Fibroblast of pulmonary artery (primary cell): ENCODE results near the gene CLCN7.
"Not testable (repeated sequence)": the region's sequence is repeated elsewhere in the genome, so short reads cannot be mapped to it uniquely, and the experiment has no call there.

Experiments
- DNase-seq: peaks from one replicate; pipeline ENCODE4 v3.0.0-alpha.2; 2010; ENCODE audit warnings: low read depth
- H3K4me3 ChIP-seq: replicated peaks from 2 replicates; pipeline ENCODE4 v1.5.1; 2011; ENCODE audit warnings: low read depth, mild to moderate bottlenecking, control low read depth, low read length, moderate library complexity
- TF ChIP-seq, protein P1 (sequence below): IDR thresholded peaks from 2 replicates; pipeline ENCODE4 v1.5.1; 2011; ENCODE audit warnings: mild to moderate bottlenecking, control low read depth, low read length, inconsistent platforms; ENCODE audit errors: missing control alignments

The CLCN7 gene

DNA sequence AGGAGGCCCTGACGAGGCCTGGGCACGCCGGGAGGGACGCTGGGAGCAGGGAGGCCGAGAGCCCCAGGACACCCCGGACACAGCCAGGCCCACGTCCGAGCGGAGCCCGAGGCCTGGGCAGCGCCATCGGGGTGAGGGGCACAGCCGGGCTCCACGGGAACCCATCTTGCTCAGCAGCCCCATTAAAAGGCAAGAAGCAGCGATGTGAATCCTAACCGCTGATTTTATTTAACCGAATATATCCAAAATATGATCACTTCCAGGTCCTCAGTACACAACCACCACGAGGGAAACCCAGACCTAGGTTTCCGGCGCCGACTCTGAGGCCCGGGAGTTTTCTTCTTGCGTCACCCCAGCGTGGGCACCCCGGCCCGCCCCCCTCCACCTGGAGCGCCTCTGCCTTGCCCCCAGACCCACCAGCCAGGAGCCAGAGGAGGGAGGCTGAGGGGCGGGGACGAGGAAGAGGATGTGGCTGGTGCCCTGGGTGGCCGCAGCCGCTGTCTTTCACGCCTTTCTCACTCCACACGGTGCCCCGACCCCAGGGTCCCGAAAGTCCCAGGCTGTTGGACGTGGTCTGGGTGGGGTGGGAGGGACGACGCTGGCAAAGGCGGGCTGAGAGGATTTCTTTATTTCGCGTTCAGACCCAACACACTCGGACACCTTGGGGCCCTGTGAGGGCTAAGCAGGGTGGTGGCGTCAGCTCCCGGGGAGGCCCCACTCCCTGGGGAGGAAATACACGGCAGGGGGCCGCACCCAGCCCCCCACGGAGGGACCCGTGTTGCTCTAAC, 29.9 kb downstream of the CLCN7 start:
- no peak overlapping the region for H3K4me3 ChIP-seq
- TF ChIP-seq, protein P1, sequence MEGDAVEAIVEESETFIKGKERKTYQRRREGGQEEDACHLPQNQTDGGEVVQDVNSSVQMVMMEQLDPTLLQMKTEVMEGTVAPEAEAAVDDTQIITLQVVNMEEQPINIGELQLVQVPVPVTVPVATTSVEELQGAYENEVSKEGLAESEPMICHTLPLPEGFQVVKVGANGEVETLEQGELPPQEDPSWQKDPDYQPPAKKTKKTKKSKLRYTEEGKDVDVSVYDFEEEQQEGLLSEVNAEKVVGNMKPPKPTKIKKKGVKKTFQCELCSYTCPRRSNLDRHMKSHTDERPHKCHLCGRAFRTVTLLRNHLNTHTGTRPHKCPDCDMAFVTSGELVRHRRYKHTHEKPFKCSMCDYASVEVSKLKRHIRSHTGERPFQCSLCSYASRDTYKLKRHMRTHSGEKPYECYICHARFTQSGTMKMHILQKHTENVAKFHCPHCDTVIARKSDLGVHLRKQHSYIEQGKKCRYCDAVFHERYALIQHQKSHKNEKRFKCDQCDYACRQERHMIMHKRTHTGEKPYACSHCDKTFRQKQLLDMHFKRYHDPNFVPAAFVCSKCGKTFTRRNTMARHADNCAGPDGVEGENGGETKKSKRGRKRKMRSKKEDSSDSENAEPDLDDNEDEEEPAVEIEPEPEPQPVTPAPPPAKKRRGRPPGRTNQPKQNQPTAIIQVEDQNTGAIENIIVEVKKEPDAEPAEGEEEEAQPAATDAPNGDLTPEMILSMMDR, result no peak
- DNase-seq, result no peak

DNA sequence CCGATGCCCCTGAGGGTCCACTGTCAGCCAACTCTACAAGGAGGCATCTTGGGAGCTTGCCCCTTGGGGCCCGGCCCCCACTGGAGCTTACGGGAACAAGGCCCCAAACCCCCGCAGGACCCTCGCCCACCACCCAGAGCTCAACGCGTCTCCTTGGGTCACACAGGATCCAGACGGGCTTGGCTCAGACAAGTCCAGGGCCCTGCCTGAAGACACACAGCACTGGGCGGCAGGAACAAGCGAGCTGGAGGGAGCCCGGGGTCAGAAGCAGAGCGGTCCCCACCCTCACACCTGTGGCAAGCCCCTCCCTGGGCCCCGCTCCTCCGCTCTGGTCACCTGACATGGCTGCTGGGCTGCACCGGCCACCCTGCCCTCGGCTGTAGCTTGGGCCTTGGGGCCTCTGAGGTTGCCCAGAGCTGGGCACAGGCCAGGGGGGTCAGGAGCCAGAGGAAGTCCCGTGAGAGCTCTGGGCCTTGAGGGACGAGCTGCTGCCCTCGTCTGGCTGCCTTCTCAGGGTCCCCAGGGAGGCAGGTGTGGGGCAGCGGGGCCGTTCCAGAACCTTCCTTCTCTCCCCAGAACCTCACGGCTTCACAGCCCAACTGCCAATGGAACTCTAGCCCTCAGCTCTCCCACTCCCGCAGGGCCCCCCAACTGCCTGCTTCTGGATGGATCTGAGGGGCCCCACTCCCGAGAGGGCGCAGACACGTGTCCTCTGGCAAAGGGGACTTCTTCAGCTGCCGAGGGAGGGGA, 30.7 kb downstream of the CLCN7 start, which contains the start of gene CCDC154:
TSS of gene CCDC154 (minus strand) at position 577 of the 750 bp plus-strand sequence. CDS start at position 343, 234 bp downstream.
- no peak within 1 kb of the TSS for H3K4me3 ChIP-seq
- no peak for DNase-seq
- TF ChIP-seq, protein P1, result no peak

DNA sequence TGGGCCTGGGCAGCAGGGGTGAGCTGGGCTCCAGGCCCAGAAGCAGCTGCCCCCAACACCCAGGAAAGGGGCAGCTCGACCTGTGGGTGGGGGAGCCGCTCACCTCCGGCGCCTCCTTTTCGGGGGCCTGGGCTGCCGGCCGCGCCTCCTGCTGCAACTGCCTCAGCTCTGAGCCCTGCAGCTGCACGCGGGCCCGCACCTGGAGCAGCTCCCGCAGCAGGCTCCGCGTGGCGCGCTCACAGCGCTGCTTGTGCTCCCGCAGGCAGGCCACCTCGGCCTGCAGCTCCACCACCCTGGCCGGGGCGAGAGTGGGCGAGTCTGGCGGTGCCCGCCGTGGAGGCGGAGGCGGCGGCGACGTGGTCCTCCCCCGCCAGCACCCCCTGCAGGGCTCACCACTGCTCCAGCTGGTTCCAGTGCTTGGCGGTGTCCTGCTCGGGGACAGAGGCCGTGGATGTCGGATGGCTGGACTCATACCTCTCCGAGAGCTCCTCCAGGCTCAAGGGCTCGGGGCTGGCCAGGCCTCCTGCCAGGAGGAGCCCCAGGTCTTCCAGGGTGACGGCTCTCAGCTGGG, 31.3 kb downstream of the CLCN7 start:
- TF ChIP-seq, protein P1, result no peak
- no peak overlapping the region for H3K4me3 ChIP-seq
- DNase-seq, result no peak

DNA sequence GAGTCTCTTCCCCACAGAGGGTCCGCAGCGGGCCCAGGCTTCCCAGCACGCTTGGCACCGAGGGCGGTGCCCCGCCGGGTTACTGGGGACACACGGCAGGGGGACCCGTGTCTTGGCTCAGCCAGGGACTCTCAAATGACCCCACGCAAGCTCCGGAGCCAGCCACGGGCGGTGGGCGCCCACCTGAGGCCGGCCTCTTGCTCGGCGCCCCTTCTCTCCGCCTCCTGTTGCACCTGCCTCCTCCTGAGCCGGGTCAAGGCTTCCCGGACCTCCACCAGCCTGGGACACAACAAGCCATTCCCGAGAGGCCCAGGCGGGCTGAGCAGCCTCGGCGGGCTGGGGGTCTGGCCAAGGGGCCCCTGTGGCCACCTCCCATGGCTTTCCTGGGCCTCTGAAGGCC, 32.1 kb downstream of the CLCN7 start:
- H3K4me3 ChIP-seq, result no peak overlapping the region
- TF ChIP-seq, protein P1, result no peak
- DNase-seq, result no peak

DNA sequence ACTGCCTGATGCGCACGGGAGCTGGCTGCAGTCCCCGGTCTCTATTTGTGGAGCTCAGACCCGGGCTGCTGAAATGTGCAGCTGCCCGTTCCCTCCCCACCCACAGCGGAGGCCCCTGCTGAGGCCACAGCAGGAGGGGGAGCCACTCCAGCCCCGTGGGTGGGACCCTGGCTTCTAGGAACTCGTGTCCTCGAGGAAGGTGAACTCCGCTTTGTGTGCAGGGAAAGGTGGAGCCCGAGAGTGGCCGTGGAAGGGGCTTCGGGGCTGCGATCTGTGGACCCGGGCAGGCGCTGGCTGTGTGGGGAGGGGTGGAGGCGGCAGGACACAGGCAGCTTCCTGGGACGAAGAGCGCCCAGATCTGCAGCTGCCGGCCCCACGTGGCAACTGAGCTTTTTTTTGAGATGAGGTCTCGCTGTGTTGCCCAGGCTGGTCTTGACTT, 33.4 kb downstream of the CLCN7 start:
- no peak overlapping the region for H3K4me3 ChIP-seq
- no peak for DNase-seq
- TF ChIP-seq, protein P1, result no peak

DNA sequence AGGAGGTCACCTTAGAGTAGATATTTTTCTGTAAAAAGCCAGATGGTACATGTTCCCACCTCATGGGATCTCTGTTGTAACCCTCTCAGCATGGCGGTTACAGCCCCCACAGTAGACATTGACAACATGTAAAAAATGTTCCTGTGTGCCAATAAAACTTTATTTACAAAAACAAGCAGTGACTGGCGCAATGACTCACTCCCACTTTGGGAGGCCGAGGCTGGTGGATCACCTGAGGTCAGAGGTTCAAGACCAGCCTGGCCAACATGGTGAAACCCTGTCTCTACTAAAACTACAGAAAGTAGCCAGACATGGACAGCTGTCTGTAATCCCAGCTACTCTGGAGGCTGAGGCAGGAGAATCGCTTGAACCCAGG, 35.1 kb downstream of the CLCN7 start:
- not testable (repeated sequence) for DNase-seq

DNA sequence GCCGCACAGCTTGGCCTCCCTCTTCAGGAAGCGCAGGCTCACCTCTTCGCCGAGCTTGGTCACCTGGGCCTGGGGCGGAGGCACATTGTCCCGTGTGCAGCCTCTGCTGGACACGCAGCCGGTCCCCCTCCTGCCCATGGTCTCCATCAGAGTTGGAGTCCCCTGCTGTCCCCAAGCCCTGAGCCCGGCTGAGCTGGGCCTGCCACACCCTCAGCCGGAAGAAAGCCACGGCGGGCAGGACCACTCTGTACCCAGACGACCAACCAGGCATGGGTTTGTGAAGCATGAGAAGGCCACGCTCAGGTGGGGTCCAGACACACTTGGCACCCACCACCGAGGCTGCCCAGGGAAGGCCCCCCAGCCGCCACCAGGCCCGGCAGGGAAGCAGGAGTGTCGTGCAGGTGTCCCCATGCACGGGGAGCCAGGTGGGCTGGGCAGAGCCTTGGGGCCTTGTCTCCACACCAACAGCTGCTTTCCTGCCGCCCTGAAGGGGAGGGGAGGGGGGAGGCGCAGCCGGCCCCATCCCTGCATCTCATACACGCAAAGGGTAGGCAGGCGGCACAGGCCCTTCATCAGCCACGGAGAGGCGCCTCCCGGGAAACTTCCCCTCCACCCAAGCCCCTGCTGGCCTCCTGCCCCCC, 35.6 kb downstream of the CLCN7 start:
- TF ChIP-seq, protein P1, result no peak
- no peak overlapping the region for H3K4me3 ChIP-seq
- DNase-seq, result no peak

More for the DNA sequence above, 35.1 kb downstream of the CLCN7 start:
- H3K4me3 ChIP-seq, result not testable (repeated sequence)
